ENCODE data around the gene EEF2KMT. TPM values are rescaled to one million over a fixed set of nuclear protein-coding genes. Genes with fewer than 3 reads are reported as not detected.

Gene EEF2KMT
- total and polyA plus RNA-seq, 4 donors: 4.2 to 11.4 (median 7.3) TPM

DNA sequence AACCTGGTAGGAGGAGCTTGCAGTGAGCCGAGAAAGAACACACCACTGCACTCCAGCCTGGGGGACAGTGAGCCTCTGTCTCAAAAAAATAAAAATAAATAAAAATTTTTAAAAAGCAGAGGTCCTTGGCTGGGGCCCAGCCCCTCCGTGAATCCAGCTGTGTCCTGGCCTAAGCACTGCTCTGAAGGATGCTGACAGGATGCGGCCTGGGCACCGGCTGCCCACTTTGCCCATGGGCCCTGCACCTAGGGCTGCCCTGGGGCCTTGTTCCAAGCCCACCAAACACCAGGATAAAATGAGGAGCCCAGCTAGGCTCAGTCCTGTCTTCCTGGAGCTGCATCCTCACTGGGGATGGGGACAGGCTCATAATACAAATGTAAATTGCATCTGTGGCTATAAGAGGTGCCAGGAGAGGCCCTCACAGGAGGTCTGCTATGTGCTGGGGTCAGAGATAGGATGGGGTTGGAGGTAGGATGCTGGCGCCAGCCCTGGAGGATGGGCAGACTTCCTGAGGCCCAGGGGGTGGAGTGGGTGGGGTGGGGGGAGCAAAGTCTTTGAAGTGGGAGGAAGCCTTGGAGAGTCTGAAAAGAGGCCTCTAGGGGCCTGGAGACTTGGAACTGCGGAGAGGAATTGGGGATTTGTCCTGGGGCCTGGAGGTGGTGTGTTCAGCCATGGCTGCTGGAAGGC, 38.1 kb downstream of the EEF2KMT start:
- H3K9ac ChIP-seq (ENCODE audit: low read depth in 1 of 2, low read length in 2 of 2): no peak overlapping the region

DNA sequence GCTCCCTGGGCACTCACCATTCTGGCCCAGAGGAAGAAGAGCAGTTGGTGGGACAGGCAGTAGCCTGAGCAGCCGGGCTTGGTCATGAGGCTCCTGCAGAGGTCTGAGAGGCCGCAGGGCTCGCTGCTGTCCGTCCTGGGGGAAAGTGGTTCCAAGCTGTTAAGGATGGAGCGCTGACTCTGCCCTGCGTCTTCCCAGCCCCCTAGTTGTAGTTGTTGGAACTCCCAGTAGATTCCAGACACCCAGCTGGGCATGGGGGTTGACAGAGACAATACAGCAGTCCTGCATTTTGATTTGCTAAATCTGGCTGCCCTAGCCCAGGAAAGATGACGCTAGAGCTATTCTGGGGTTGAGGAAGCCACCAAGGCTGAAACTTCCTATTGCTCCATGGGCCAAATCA, 39.1 kb downstream of the EEF2KMT start:
- H3K27ac ChIP-seq (ENCODE audit: low read depth in 1 of 2, low read length in 2 of 2): no peak overlapping the region
- no peak overlapping the region for H3K4me3 ChIP-seq (ENCODE audit: low read depth in 1 of 3, low read length in 3 of 3)
- DNase-seq (ENCODE audit: low spot score): no peak
- H3K4me1 ChIP-seq (ENCODE audit: control insufficient read depth in 4 of 4, insufficient read depth in 4 of 4, low read length in 3 of 4): no peaks in the 10 kb centered on the region
- no peak for TF ChIP-seq EGR1 (IDR thresholded peaks at IDR 0.05; ENCODE audit: low read depth in 2 of 2)
- TF ChIP-seq SP1 (IDR thresholded peaks at IDR 0.05): no peak
- TF ChIP-seq, protein P1, sequence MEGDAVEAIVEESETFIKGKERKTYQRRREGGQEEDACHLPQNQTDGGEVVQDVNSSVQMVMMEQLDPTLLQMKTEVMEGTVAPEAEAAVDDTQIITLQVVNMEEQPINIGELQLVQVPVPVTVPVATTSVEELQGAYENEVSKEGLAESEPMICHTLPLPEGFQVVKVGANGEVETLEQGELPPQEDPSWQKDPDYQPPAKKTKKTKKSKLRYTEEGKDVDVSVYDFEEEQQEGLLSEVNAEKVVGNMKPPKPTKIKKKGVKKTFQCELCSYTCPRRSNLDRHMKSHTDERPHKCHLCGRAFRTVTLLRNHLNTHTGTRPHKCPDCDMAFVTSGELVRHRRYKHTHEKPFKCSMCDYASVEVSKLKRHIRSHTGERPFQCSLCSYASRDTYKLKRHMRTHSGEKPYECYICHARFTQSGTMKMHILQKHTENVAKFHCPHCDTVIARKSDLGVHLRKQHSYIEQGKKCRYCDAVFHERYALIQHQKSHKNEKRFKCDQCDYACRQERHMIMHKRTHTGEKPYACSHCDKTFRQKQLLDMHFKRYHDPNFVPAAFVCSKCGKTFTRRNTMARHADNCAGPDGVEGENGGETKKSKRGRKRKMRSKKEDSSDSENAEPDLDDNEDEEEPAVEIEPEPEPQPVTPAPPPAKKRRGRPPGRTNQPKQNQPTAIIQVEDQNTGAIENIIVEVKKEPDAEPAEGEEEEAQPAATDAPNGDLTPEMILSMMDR (IDR thresholded peaks at IDR 0.05; ENCODE audit: low read depth, low read length, missing input control): no peak
- TF ChIP-seq NR2F2 (IDR thresholded peaks at IDR 0.05): no peak
- TF ChIP-seq YY1 (IDR thresholded peaks at IDR 0.05): no peak
- TF ChIP-seq, protein P2, sequence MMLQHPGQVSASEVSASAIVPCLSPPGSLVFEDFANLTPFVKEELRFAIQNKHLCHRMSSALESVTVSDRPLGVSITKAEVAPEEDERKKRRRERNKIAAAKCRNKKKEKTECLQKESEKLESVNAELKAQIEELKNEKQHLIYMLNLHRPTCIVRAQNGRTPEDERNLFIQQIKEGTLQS (IDR thresholded peaks at IDR 0.05): no peak
- TF ChIP-seq RAD21 (IDR thresholded peaks at IDR 0.05): no peak
- TF ChIP-seq FOXA1 (IDR thresholded peaks at IDR 0.05): no peak
- no peak for TF ChIP-seq HNF4A (conservative IDR thresholded peaks at IDR 0.05)
- TF ChIP-seq, protein P3, sequence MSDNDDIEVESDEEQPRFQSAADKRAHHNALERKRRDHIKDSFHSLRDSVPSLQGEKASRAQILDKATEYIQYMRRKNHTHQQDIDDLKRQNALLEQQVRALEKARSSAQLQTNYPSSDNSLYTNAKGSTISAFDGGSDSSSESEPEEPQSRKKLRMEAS (IDR thresholded peaks at IDR 0.05): no peak
- TF ChIP-seq RXRA (IDR thresholded peaks at IDR 0.05): no peak
- no peak for TF ChIP-seq HNF4G (IDR thresholded peaks at IDR 0.05)
- TF ChIP-seq TAF1 (conservative IDR thresholded peaks at IDR 0.05): no peak
- TF ChIP-seq, protein P4, sequence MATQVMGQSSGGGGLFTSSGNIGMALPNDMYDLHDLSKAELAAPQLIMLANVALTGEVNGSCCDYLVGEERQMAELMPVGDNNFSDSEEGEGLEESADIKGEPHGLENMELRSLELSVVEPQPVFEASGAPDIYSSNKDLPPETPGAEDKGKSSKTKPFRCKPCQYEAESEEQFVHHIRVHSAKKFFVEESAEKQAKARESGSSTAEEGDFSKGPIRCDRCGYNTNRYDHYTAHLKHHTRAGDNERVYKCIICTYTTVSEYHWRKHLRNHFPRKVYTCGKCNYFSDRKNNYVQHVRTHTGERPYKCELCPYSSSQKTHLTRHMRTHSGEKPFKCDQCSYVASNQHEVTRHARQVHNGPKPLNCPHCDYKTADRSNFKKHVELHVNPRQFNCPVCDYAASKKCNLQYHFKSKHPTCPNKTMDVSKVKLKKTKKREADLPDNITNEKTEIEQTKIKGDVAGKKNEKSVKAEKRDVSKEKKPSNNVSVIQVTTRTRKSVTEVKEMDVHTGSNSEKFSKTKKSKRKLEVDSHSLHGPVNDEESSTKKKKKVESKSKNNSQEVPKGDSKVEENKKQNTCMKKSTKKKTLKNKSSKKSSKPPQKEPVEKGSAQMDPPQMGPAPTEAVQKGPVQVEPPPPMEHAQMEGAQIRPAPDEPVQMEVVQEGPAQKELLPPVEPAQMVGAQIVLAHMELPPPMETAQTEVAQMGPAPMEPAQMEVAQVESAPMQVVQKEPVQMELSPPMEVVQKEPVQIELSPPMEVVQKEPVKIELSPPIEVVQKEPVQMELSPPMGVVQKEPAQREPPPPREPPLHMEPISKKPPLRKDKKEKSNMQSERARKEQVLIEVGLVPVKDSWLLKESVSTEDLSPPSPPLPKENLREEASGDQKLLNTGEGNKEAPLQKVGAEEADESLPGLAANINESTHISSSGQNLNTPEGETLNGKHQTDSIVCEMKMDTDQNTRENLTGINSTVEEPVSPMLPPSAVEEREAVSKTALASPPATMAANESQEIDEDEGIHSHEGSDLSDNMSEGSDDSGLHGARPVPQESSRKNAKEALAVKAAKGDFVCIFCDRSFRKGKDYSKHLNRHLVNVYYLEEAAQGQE (IDR thresholded peaks at IDR 0.05): no peak
- TF ChIP-seq JUND (IDR thresholded peaks at IDR 0.05): no peak
- no peak for TF ChIP-seq FOXA2 (IDR thresholded peaks at IDR 0.05)
- TF ChIP-seq GABPA (IDR thresholded peaks at IDR 0.05 in 1 of 2, conservative IDR thresholded peaks at IDR 0.05 in 1 of 2): no peak
- TF ChIP-seq, protein P5, sequence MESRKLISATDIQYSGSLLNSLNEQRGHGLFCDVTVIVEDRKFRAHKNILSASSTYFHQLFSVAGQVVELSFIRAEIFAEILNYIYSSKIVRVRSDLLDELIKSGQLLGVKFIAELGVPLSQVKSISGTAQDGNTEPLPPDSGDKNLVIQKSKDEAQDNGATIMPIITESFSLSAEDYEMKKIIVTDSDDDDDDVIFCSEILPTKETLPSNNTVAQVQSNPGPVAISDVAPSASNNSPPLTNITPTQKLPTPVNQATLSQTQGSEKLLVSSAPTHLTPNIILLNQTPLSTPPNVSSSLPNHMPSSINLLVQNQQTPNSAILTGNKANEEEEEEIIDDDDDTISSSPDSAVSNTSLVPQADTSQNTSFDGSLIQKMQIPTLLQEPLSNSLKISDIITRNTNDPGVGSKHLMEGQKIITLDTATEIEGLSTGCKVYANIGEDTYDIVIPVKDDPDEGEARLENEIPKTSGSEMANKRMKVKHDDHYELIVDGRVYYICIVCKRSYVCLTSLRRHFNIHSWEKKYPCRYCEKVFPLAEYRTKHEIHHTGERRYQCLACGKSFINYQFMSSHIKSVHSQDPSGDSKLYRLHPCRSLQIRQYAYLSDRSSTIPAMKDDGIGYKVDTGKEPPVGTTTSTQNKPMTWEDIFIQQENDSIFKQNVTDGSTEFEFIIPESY (IDR thresholded peaks at IDR 0.05): no peak
- H3K36me3 ChIP-seq (ENCODE audit: control insufficient read depth in 4 of 4, insufficient read depth in 3 of 4, low read depth in 1 of 4, low read length in 3 of 4): no peaks in the 10 kb centered on the region
- no peaks in the 10 kb centered on the region for H3K27me3 ChIP-seq (ENCODE audit: control insufficient read depth in 4 of 4, insufficient read depth in 4 of 4, low read length in 3 of 4)
- H3K9ac ChIP-seq (ENCODE audit: low read depth in 1 of 2, low read length in 2 of 2): no peak overlapping the region
- H3K9me3 ChIP-seq (ENCODE audit: control insufficient read depth in 4 of 4, low read length in 3 of 4): no peaks in the 10 kb centered on the region
- 81% methylated on average over 7 of the region's 7 CpGs for WGBS

More for the DNA sequence above, 38.1 kb downstream of the EEF2KMT start:
- H3K27me3 ChIP-seq (ENCODE audit: control insufficient read depth in 4 of 4, insufficient read depth in 4 of 4, low read length in 3 of 4): no peaks in the 10 kb centered on the region
- no peak overlapping the region for H3K27ac ChIP-seq (ENCODE audit: low read depth in 1 of 2, low read length in 2 of 2)
- DNase-seq (ENCODE audit: low spot score): no peak
- H3K4me1 ChIP-seq (ENCODE audit: control insufficient read depth in 4 of 4, insufficient read depth in 4 of 4, low read length in 3 of 4): no peaks in the 10 kb centered on the region
- no peak overlapping the region for H3K4me3 ChIP-seq (ENCODE audit: low read depth in 1 of 3, low read length in 3 of 3)
- no peak for TF ChIP-seq RAD21 (IDR thresholded peaks at IDR 0.05)
- no peak for TF ChIP-seq HNF4G (IDR thresholded peaks at IDR 0.05)
- TF ChIP-seq NR2F2 (IDR thresholded peaks at IDR 0.05): no peak
- no peak for TF ChIP-seq RXRA (IDR thresholded peaks at IDR 0.05)
- TF ChIP-seq FOXA1 (IDR thresholded peaks at IDR 0.05): no peak
- no peaks in the 10 kb centered on the region for H3K9me3 ChIP-seq (ENCODE audit: control insufficient read depth in 4 of 4, low read length in 3 of 4)
- WGBS: 90% methylated on average over 6 of the region's 6 CpGs
- H3K36me3 ChIP-seq (ENCODE audit: control insufficient read depth in 4 of 4, insufficient read depth in 3 of 4, low read depth in 1 of 4, low read length in 3 of 4): no peaks in the 10 kb centered on the region
